ENCODE measurements around the gene ASL.
"Not testable (repeated sequence)": the region's sequence is repeated elsewhere in the genome, so short reads cannot be mapped to it uniquely, and the experiment has no call there.

Gene ASL

GRCh38 chr7:66110856-66111255 lies 35.2 kb downstream of the ASL start:
- TF ChIP-seq CTCF (IDR thresholded peaks at IDR 0.05; ENCODE audit: low read depth, low read length, missing control alignments), result no peak
- DNase-seq (ENCODE audit: extremely low read depth, low read depth), result no peak
- no peak overlapping the region for H3K4me3 ChIP-seq (replicated peaks; ENCODE audit: low read depth, low read length)

GRCh38 chr7:66114743-66115649 lies 39.4 kb downstream of the ASL start, which contains the start of gene CRCP:
TSS of gene CRCP (plus strand) at chr7:66114847. CDS start at chr7:66114963, 116 bp downstream.
- H3K4me3 ChIP-seq (replicated peaks; ENCODE audit: low read depth, low read length), result peak within 1 kb of the TSS; percentile 77
- DNase-seq (ENCODE audit: extremely low read depth, low read depth), result no peak
- TF ChIP-seq CTCF (IDR thresholded peaks at IDR 0.05; ENCODE audit: low read depth, low read length, missing control alignments), result peak; percentile 49

GRCh38 chr7:66116680-66117420 lies 41.2 kb downstream of the ASL start:
- not testable (repeated sequence) for DNase-seq (ENCODE audit: extremely low read depth, low read depth)
- peak overlapping the region; percentile 77 for H3K4me3 ChIP-seq (replicated peaks; ENCODE audit: low read depth, low read length)

- TF ChIP-seq CTCF (IDR thresholded peaks at IDR 0.05; ENCODE audit: low read depth, low read length, missing control alignments), result no peak
- H3K4me3 ChIP-seq (replicated peaks; ENCODE audit: low read depth, low read length), result no peak overlapping the region
- no peak for DNase-seq (ENCODE audit: extremely low read depth, low read depth)
Measured at GRCh38 chr7:66118603-66119002, 43.0 kb downstream of the ASL start.

GRCh38 chr7:66119245-66119850 lies 43.7 kb downstream of the ASL start:
- H3K4me3 ChIP-seq (replicated peaks; ENCODE audit: low read depth, low read length), result no peak overlapping the region
- no peak for TF ChIP-seq CTCF (IDR thresholded peaks at IDR 0.05; ENCODE audit: low read depth, low read length, missing control alignments)
- DNase-seq (ENCODE audit: extremely low read depth, low read depth), result no peak

GRCh38 chr7:66123175-66123528 lies 47.5 kb downstream of the ASL start:
- no peak overlapping the region for H3K4me3 ChIP-seq (replicated peaks; ENCODE audit: low read depth, low read length)
- DNase-seq (ENCODE audit: extremely low read depth, low read depth), result no peak
- TF ChIP-seq CTCF (IDR thresholded peaks at IDR 0.05; ENCODE audit: low read depth, low read length, missing control alignments), result no peak

- DNase-seq (ENCODE audit: extremely low read depth, low read depth); H3K4me3 ChIP-seq (replicated peaks; ENCODE audit: low read depth, low read length): not testable (repeated sequence)
Measured at GRCh38 chr7:66124569-66124861, 48.9 kb downstream of the ASL start.
